Activated naive CD8-positive, alpha-beta T cell treated with anti-CD3 and anti-CD28 coated beads, Interleukin-2, amount 50 U/mL, for 16 hours (primary cell): ENCODE results near the gene ROBO1.
"Not testable (repeated sequence)": the region's sequence is repeated elsewhere in the genome, so short reads cannot be mapped to it uniquely, and the experiment has no call there.

ENCODE experiments used
- DNase-seq: peaks from one replicate; pipeline ENCODE4 v3.0.0-alpha.2; 2020; ENCODE audit warnings: low read depth, low spot score

The ROBO1 gene

DNA sequence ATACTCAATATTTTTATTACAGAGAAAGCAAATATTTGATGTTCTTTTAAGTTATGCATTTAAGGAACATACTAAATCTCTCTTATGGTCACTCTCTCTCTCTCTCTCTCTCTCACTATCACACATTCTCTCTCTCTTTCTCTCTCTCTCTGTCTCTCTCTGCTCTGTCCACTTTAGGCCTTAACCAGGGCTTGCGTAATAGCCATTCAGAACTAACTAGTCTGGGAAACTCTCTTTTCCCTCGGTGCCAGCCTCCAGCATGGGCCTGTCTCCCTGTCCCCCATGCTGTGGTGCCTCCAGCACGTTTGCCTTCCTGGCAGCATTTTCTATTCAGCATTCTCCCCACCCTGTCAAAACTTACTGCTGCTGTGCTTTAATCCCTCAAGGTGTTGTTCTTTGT is 389.7 kb downstream of the ROBO1 start:
- no peak for DNase-seq

DNA sequence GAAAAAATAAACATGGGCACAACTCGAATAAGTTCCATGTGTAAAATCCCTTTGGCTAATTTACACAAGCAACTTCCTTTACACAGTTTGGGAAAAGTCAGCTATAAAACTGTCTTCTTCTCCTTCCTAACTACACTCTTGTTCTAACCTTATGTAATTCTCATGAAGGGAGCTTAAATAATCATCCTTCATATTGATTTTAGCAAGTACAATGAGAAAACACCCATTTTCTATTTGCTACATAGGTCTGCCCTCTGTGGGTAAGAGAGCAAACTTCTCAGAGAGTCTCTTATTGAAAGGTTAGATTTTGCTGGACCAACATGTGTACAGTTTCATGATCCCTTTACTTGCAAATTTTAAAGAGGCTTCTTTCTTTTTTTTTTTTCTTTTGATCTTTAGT is 398.5 kb downstream of the ROBO1 start:
- no peak for DNase-seq

DNA sequence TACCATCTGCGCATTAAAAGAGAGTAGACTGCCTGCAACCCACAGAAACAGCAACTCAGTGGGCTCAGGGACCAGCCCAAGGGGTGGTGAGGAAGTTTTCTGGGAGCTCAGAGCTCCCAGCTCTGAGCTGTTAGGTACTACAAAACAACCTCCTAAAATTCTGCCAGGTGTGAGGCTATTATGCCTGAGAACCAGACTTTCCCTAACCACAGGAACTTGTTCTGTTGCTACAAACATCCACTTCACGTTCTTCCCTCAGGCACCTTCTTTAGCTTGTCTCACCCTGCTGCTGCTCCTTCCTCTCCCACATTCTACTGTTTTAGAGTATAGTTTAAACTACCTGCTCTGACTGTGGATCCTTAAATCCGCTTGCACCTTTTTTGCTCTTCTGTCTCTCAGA is 399.4 kb downstream of the ROBO1 start:
- no peak for DNase-seq

DNA sequence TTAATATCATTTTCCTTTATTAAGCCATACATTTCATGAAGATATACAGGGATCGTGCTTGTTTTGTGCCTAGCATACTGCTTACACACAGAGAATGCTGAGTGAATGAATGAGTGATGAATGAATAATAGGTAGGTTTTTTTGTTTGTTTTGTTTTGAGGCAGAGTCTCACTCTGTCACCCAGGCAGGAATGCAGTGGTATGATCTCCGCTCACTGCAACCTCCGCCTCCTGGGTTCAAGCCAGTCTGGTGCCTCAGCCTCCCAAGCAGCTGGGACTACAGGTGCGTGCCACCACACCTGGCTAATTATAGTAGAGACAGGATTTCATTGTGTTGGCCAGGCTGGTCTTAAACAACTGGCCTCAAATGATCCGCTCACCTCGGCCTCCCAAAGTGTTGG is 400.0 kb downstream of the ROBO1 start:
- no peak for DNase-seq

DNA sequence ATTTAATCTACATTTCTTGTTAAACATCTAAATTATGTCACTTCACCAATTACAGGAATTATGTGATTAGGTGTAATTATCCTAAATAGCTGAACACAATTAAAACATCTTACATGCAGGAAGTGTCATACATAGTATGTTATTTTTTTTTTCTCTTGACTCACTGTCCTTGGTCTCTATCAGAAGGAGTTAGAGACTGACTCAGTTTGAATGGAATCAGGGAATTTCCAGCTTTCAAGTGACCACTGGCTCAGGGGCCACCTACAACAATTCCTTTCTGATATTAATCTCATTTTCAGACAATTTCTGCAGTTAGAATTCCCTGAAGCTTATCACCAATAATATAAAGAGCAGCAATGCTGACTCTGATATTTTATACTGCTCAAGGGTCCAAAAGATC is 400.7 kb downstream of the ROBO1 start:
- DNase-seq = no peak

DNA sequence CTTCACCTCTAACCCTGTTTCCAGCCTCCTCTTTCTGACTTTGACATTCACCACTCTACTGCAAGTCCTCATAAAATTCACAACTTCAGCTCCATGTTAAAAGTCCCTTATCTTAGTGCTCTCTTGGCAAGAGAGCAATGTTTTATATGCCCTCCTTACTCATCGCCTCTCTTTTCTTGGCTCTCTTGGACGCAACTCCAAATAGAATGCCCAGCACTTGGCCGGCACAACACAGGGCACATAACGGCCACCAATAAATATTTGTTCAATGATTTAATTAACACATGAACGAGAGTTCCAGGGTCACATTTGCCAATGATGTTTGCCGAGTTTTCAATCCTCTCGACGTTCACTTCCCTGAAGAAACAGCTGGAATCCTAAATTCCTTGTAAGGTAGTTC is 401.4 kb downstream of the ROBO1 start:
- DNase-seq = no peak

DNA sequence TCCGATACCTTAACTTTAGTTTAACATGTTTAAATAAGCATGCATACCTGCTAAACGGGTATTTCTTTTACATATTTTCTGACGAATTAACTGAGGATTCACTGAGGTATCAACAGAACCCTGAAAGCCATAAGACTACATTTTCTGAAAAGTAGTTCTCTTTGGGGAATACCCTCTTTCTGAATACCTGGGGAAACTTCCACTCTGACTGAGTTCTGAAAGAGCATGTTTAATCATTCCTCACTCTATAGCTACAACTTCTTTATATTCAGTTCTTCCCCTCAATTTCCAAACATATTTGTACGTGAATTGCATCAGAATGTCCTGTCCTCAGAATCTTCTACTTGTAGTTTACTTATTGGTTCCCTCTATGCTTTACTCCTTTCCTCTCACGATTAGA is 403.0 kb downstream of the ROBO1 start:
- no peak for DNase-seq

DNA sequence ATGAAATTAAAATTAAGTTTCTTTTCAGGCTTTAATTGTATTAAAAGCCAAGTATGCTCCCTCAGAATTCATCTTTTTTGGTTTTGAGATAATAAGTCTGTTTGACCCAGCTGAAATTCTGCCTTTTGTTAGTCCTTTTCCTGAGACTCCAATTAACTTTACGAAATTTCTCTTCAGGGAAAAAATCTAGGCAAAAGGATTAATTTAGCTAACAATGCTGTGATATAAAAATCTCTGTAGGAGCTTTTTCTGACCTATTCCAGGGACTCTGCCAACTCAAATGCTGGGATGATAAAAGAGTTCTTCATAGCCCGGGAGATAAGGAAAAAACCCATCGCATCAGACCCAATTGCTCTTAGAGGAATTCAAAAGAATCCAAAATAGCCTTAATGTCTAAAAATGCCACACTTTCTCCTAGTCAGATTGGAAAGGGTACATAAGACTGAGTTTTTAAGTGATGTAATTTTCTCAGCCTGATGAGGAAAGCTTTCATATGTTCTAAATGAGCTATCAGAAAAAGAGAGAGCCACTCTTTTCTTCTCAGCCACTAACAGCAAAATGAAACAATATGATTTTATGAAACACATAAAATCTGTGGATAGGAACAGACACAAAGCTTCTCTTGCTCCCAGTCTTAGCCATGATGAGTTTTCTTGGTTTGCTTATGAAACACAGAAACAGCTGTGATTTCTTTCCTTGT is 405.1 kb downstream of the ROBO1 start:
- no peak for DNase-seq

DNA sequence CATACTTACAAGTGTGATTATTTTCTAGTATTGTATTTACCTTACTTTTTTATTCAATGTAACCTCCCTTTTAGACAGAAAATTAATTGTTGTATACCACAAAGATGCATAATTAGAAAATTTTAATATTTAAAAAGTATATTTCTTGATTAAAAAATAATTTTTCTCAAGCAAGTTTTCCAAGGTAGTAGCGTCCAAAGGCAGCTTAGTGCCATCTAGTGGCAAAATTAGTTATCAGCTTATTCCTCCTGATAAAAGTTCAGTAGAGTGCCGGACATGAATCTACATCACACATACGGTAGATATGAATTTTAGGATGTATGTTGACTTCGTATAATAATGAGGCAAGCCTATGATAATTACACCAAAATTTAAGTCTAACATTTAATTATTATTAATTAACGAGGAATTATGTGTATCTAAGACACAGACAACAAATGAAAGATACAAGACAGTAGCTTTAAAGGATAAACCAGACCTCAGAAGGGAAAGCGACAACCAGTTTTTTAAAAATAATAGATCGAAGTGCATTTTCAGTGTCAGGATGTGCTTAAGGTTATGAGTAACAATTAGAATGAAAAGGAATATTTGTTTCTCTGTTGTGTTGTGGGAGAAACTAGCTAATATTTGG is 405.9 kb downstream of the ROBO1 start:
- DNase-seq = no peak

DNA sequence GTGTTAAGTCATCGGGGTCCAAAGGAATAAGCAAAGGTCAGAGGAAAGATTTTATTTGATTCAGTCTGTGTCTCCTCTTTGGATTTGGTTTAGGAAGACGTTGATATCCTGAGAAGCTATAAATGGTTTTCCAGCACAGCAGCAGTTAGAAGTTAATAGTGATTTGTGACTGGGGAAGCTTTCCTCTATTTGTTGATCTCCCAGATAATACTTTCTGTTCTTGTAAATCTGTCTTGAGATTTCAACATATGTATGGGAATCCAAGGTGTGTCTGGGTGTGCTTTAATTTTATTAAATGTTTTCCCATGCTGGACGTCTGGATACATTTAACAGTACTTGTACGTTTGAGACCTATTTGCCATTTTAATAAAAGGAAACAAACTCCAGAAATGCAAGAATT is 409.5 kb downstream of the ROBO1 start:
- DNase-seq = no peak

DNA sequence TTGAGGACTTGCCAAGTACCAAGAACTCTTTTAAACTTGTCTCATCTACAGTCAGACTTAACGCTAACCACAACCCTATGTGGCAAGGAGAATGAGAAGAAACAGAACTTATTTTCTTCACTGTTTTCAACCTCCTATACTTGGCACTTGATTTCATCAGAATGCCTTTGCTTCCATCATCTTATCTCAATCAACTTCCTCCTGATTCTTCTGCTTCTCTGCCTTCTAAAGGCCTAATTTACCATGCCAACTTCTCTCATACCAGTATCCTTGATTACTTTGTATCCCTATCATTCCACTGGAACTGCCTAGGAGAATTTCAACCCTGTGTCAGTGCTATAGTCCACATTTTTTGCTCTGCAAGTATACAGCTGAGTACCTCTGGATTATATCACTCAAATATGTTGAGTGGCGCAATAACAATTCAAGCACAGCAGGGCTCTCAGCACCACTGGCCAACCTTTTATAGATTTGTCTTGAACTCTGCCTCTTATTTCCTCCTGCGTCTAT is 413.6 kb downstream of the ROBO1 start:
- no peak for DNase-seq

DNA sequence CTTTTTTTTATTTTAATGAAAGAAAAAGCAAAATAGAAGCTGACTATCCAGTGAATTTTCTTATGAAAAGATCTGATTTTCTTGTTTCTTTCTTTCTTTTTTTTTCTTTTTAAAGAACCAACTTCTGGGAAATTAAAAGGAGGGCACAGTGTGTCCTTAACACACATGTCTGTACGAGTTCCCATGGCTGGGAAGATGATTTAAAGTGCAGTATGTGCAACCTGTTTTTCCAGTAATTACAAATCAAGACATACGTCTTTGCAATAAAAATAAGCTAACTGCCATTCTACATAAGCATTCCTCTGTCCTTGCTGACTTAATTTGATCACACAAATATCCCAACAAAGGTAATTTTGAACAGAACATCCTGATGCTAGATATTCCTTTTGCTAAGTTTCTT is 416.1 kb downstream of the ROBO1 start:
- DNase-seq = no peak

DNA sequence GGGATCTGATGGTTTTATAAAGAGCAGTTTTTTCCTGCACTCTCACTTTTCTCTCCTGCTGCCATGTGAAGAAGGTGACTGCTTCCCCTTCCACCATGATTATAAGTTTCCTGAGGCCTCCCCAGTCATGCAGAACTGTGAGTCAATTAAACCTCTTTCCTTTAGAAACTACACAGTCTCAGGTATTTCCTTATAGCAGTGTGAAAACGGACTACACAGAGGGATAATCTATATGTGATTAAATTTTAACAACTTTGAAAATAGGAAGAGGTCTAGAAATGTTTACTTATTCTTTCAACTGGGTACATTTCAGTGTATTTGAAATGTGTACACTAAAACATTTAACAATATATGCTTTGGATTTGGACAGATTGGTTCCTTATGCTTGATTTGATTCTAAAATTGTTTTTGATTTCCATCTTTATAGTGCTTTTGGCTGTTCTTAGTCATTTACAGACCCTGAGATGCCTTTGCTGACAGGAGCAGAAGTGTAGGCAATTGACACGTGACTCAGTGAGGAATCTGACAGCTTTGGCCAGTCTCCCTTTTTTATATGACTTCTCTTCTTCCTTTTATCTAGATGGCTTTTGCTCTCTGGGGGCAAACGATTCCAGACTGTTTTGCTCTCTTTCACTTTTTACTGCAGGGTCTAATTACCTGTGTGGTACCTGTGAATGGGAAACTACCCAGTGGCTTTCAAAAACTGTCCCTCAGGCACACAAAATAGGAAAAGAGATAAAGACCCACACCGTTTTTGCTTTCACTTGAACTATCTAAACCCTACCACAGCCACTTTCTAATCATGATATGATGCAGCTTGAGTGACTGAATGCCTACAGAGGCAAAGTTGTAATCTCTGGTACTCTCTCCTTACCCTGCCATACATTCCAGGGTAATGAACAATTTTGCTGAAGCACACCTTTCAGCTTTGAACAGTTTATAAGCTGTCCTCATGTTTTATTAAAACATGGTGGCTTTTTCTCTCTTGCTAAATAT is 422.6 kb downstream of the ROBO1 start:
- no peak for DNase-seq

DNA sequence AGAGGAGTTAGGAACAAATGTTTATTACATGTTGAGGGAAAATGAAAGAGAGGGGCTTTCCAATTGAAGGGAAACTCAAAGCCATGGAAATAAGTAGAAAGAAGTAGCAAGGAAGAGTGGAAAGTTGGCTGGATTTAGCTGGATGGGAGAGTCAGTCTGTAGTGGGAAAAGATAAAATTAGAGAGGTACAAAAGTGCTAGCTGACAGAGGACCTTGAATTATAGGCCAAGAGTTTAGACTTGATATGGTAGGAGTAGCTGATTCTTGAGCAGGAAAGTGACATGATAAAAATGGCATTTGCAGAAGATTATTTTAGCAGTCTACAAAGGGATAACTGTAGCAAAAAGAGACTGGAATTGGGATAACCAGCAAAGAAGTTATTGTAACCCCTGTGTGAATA is 425.8 kb downstream of the ROBO1 start:
- no peak for DNase-seq

DNA sequence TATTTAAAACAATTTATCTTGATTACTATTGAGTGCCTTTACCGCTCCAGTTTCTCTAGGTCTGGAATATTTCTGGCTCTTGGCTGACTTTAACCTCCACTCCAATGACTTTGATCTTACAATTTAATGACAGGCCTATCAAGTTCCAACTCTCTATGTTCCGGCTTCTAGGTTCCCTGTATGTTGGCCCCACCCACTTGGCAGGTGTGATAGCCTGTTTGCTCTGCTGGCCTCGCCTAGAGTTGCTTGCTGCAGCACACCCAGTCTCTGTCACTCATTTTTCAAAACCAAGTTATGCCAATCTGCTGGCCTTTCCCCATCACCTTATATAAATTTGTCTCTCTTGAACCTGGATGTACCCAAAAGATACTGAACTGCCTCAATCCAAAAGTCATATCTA is 428.0 kb downstream of the ROBO1 start:
- no peak for DNase-seq

DNA sequence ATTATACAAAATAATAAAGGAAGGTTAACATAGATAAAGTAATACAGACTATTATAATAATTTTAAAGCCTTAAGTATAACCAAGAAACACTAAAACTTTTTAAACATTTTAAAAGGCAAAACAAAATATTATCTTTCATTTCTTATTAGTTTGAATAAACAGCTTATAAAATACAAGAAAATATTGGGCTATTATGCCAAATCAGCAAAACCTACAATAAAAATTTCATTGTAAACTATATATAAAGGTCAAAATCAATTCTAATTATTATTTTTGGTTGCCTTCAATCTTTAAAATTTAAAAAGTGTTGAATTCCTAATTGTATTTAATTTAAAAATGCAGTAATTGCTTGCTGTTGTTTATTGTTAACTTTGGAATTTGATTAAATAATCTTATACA is 430.0 kb downstream of the ROBO1 start:
- DNase-seq = no peak

DNA sequence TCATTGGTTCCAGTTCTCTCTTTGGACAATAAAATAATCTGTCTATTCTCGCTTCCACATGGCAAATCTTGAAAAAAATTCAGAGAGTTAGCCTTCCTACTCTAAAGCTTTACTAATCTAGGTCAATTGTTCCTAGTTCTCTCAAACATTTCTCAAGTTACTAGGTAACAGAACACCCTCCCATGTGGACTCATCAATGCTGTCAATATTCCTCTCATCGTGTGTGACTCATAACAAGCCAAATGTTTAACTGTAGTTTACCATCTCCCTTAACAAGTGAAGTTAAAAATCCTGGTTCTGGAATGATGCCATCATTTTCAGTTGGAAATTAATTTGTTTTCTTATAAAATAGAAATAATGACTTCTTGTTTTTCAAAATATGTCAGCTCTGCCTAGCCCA is 438.6 kb downstream of the ROBO1 start:
- no peak for DNase-seq

DNA sequence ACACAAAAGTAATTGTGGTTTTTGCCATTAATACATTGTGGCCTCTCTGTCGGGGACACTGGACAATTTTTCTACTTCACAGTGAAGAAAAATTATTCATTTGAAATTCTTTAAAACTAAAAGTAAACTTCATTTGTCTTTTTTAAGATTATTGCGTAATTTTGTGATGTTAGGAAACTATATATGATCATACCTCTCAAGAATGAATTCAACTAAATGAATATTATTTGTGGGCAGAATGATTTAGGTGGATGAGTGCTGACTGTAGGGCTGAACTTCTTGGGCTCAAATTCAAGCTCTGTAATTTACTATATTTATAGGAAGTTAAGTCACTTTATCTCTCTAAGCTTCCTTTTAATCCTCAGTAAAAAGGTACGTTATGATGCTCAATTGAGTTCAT is 441.2 kb downstream of the ROBO1 start:
- DNase-seq = no peak

DNA sequence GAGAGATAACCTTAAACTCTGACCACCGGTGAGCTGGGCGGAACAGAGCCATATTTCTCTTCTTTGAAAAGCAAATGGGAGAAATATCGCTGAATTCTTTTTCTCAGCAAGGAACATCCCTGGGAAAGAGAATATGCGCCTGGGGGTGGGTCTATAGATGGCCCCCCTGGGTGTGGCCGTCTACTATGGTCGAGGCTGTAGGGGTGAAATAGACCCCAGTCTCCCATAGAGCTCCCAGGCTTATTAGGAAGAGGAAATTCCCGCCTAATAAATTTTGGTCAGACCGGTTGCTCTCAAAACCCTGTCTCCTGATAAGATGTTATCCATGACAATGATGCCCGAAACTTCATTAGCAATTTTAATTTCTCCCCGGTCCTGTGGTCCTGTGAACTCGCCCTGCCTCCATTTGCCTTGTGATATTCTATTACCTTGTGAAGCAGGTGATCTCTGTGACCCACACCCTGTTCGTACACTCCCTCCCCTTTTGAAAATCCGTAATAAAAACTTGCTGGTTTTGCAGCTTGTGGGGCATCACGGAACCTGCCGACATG is 441.9 kb downstream of the ROBO1 start:
- not testable (repeated sequence) for DNase-seq

DNA sequence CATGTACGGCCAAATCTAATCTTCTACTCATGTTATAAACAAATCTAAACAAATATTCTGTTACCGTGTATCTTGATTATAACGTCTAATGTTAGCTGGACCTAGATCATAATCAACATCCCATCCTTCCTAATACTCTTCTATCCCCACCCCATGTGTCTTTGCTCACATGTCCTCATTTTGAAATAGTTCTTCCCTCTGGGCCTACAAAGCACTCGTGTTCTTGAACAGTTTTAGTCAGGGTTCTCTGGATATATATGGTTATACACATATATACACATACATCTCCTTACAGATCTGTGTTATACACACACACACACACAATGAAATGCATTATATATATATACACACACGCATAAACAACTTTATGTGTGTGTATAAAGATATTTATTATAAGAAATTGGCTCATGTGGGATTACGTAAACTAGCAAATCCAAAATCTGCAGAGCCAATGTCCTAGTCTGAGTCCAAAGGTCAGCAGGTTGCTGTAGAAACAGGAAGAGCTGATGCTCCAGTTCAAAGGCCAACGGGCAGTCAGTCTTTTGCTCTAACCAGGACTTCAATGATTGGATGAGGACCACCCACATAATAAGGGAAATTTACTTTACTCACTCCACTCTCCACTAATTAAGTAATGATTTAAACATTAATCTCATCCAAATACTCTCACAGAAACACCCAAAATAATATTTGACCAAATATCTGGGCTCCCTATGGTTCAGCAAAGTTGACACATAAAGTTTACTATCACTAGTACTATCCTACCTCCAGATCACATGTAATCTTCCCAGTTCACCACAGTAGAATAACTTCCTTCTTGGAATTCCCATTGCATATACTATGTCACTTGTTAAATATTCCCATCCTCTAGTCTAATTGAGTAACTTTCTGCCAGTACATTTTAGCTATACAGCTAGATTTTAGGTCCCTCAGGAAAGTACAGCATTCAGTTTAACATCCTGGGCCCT is 450.0 kb downstream of the ROBO1 start:
- DNase-seq = no peak

DNA sequence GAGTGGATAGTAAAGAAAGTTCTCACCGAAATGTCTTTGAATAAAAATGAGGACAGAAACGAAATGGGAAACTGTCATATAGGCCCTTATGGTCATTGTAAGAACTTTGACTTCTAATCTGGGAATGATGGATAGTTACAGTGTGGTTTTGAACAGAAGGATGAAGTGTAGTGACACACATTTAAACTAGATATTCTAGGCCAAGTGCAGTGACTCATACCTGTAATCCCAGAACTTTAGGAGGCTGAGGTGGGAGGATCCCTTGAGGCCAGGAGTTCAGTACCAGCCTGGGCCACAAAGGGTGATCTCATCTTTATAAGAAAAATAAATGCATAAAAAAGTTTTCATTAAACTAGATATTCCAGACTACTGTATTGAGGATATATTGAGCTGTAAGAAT is 452.8 kb downstream of the ROBO1 start:
- no peak for DNase-seq
